SK-N-SH treated with all-trans-retinoic acid at 6 μM for 48 hours (cell line): Measurements from ENCODE around the gene PITPNC1.

Source experiments
- ATAC-seq: fragments of 200-7000 bp; cut with Tn5 transposase; 3 replicates; pipeline ENCODE4 v1.9.1; 2020; ENCODE audit warnings: mild to moderate bottlenecking, moderate library complexity
- ARNTL ChIP-seq: fragments of 450-650 bp; formaldehyde crosslinking; IDR thresholded peaks from 2 replicates; pipeline ENCODE4 v1.5.0; 2020; ENCODE audit warnings: low read depth, mild to moderate bottlenecking, moderate library complexity, borderline replicate concordance
- CSDC2 ChIP-seq: fragments of 250-450 bp; sonication (Bioruptor Pico); IDR thresholded peaks from 2 replicates; pipeline ENCODE4 v1.5.0; 2020; ENCODE audit warnings: mild to moderate bottlenecking, moderate library complexity
- ESRRG ChIP-seq: fragments of 250-450 bp; sonication (Bioruptor Pico); IDR thresholded peaks from 2 replicates; pipeline ENCODE4 v1.6.1; 2021; ENCODE audit warnings: mild to moderate bottlenecking
- GLIS3 ChIP-seq: fragments of 250-450 bp; sonication (Bioruptor Pico); IDR thresholded peaks from 2 replicates; pipeline ENCODE4 v1.5.0; 2020; ENCODE audit warnings: mild to moderate bottlenecking, moderate library complexity
- ISL1 ChIP-seq: fragments of 250-450 bp; sonication (Bioruptor Pico); IDR thresholded peaks from 2 replicates; pipeline ENCODE4 v2.1.2; 2022; ENCODE audit warnings: mild to moderate bottlenecking, moderate library complexity
- RARB ChIP-seq: fragments of 250-450 bp; sonication (Bioruptor Pico); IDR thresholded peaks from 2 replicates; pipeline ENCODE4 v1.8.0; 2021; ENCODE audit warnings: mild to moderate bottlenecking, moderate library complexity
- TCF4 ChIP-seq: fragments of 250-450 bp; sonication (Bioruptor Pico); IDR thresholded peaks from 2 replicates; pipeline ENCODE4 v1.8.0; 2021; ENCODE audit warnings: mild to moderate bottlenecking, moderate library complexity, borderline replicate concordance
- TOX ChIP-seq: fragments of 250-450 bp; sonication (Bioruptor Pico); IDR thresholded peaks from 2 replicates; pipeline ENCODE4 v1.8.0; 2021; ENCODE audit warnings: mild to moderate bottlenecking, moderate library complexity, borderline replicate concordance
- ZC3H10 ChIP-seq: fragments of 250-450 bp; sonication (Bioruptor Pico); IDR thresholded peaks from 2 replicates; pipeline ENCODE4 v1.5.1; 2021; ENCODE audit warnings: mild to moderate bottlenecking, moderate library complexity
- ZFP3 ChIP-seq: fragments of 250-450 bp; sonication (Bioruptor Pico); IDR thresholded peaks from 2 replicates; pipeline ENCODE4 v1.5.0; 2020; ENCODE audit warnings: mild to moderate bottlenecking, moderate library complexity
- ZFP30 ChIP-seq: fragments of 450-650 bp; formaldehyde crosslinking; IDR thresholded peaks from 2 replicates; pipeline ENCODE4 v1.5.0; 2022; ENCODE audit warnings: mild to moderate bottlenecking, moderate library complexity
- ZNF565 ChIP-seq: fragments of 450-650 bp; formaldehyde crosslinking; conservative IDR thresholded peaks from 2 replicates; pipeline ENCODE4 v1.5.0; 2020; ENCODE audit warnings: low read depth, mild to moderate bottlenecking, moderate library complexity
- ZNF8 ChIP-seq: fragments of 450-650 bp; formaldehyde crosslinking; IDR thresholded peaks from 2 replicates; pipeline ENCODE4 v1.5.0; 2020; ENCODE audit warnings: mild to moderate bottlenecking, moderate library complexity
- TF ChIP-seq, protein P1 (sequence below): fragments of 250-450 bp; sonication (Bioruptor Pico); IDR thresholded peaks from 2 replicates; pipeline ENCODE4 v1.8.0; 2020; ENCODE audit warnings: mild to moderate bottlenecking, moderate library complexity, borderline replicate concordance
- TF ChIP-seq, protein P2 (sequence below): fragments of 250-450 bp; sonication (Bioruptor Pico); IDR thresholded peaks from 2 replicates; pipeline ENCODE4 v1.5.0; 2020; ENCODE audit warnings: mild to moderate bottlenecking, moderate library complexity
- TF ChIP-seq, protein P3 (sequence below): fragments of 250-450 bp; sonication (Bioruptor Pico); IDR thresholded peaks from 2 replicates; pipeline ENCODE4 v1.8.0; 2021; ENCODE audit warnings: low read depth, mild to moderate bottlenecking, moderate library complexity, borderline replicate concordance
- TF ChIP-seq, protein P4 (sequence below): fragments of 250-450 bp; sonication (Bioruptor Pico); IDR thresholded peaks from 2 replicates; pipeline ENCODE4 v1.5.1; 2021; ENCODE audit warnings: mild to moderate bottlenecking, moderate library complexity
- TF ChIP-seq, protein P5 (sequence below): fragments of 250-450 bp; sonication (Bioruptor Pico); IDR thresholded peaks from 2 replicates; pipeline ENCODE4 v1.5.1; 2020; ENCODE audit warnings: low read depth, mild to moderate bottlenecking, moderate library complexity

PITPNC1 gene

DNA sequence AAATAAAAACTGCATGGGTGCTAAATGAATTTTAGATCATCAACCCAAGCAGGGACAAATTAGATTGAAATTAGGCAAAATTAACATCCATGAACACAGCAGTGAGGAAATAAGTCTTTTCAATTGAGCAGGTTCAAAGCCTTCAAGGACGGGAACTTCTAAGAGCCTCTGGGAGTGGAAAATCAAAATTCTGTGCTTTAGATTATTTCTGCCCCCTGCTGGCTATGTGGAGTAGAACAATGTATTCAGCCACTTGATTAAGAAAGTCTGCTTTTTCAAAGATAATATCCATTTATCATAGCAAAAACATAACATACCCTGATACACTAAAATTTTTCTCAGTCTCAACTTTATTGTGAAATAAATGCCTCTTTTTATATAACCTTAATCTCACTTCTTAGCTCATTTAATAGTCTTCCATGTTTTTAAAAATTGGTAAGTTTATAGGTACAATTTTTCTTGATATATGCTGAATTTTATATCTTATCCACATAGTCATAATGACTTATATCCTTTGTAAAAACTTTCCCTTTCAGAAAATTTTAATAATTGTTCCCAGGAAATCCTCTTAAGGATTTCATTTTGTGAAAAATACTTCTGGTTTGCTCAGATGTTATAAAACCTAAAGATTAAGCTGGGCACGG lies 312.6 kb downstream of the PITPNC1 start (continued):
- no peak for TF ChIP-seq ZFP30 (CRISPR knock-in tag)
- TF ChIP-seq ZNF565 (CRISPR knock-in tag) = no peak
- TF ChIP-seq CSDC2 (CRISPR knock-in tag) = no peak
- TF ChIP-seq, protein P1, sequence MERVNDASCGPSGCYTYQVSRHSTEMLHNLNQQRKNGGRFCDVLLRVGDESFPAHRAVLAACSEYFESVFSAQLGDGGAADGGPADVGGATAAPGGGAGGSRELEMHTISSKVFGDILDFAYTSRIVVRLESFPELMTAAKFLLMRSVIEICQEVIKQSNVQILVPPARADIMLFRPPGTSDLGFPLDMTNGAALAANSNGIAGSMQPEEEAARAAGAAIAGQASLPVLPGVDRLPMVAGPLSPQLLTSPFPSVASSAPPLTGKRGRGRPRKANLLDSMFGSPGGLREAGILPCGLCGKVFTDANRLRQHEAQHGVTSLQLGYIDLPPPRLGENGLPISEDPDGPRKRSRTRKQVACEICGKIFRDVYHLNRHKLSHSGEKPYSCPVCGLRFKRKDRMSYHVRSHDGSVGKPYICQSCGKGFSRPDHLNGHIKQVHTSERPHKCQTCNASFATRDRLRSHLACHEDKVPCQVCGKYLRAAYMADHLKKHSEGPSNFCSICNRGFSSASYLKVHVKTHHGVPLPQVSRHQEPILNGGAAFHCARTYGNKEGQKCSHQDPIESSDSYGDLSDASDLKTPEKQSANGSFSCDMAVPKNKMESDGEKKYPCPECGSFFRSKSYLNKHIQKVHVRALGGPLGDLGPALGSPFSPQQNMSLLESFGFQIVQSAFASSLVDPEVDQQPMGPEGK (CRISPR knock-in tag) = no peak
- TF ChIP-seq ZNF8 (CRISPR knock-in tag) = no peak
- no peak for TF ChIP-seq TCF4 (CRISPR knock-in tag)
- TF ChIP-seq TOX (CRISPR knock-in tag) = no peak

DNA sequence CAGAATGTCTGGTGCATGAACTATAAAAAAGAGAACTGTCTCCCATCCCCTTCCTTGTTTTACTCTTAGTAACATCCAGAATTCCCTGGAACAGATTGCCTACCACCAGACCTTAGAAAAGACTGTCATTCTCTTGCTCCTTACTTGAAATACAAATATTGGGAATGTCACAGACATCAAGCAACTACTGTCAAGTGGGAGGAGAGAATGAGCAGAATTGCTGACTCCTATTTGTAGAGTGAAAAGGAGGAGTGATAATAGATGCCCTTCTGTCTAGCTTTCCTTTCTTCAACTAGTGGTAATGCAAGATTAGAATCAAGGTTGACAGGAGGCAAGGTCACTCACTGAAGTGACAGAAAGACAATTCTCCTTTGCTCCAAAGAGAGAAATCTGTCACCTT lies 316.7 kb downstream of the PITPNC1 start:
- TF ChIP-seq ZC3H10 (CRISPR knock-in tag) (no peak), GLIS3 (CRISPR knock-in tag) (no peak), ZNF8 (CRISPR knock-in tag) (no peak), ESRRG (CRISPR knock-in tag) (no peak), TCF4 (CRISPR knock-in tag) (no peak), RARB (CRISPR knock-in tag) (no peak), CSDC2 (CRISPR knock-in tag) (no peak), TOX (CRISPR knock-in tag) (no peak), ARNTL (CRISPR knock-in tag) (no peak)
- TF ChIP-seq, protein P2, sequence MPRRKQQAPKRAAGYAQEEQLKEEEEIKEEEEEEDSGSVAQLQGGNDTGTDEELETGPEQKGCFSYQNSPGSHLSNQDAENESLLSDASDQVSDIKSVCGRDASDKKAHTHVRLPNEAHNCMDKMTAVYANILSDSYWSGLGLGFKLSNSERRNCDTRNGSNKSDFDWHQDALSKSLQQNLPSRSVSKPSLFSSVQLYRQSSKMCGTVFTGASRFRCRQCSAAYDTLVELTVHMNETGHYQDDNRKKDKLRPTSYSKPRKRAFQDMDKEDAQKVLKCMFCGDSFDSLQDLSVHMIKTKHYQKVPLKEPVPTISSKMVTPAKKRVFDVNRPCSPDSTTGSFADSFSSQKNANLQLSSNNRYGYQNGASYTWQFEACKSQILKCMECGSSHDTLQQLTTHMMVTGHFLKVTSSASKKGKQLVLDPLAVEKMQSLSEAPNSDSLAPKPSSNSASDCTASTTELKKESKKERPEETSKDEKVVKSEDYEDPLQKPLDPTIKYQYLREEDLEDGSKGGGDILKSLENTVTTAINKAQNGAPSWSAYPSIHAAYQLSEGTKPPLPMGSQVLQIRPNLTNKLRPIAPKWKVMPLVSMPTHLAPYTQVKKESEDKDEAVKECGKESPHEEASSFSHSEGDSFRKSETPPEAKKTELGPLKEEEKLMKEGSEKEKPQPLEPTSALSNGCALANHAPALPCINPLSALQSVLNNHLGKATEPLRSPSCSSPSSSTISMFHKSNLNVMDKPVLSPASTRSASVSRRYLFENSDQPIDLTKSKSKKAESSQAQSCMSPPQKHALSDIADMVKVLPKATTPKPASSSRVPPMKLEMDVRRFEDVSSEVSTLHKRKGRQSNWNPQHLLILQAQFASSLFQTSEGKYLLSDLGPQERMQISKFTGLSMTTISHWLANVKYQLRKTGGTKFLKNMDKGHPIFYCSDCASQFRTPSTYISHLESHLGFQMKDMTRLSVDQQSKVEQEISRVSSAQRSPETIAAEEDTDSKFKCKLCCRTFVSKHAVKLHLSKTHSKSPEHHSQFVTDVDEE = no peak
- TF ChIP-seq, protein P3, sequence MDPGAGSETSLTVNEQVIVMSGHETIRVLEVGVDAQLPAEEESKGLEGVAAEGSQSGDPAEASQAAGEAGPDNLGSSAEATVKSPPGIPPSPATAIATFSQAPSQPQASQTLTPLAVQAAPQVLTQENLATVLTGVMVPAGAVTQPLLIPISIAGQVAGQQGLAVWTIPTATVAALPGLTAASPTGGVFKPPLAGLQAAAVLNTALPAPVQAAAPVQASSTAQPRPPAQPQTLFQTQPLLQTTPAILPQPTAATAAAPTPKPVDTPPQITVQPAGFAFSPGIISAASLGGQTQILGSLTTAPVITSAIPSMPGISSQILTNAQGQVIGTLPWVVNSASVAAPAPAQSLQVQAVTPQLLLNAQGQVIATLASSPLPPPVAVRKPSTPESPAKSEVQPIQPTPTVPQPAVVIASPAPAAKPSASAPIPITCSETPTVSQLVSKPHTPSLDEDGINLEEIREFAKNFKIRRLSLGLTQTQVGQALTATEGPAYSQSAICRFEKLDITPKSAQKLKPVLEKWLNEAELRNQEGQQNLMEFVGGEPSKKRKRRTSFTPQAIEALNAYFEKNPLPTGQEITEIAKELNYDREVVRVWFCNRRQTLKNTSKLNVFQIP (CRISPR knock-in tag) = no peak
- TF ChIP-seq, protein P4, sequence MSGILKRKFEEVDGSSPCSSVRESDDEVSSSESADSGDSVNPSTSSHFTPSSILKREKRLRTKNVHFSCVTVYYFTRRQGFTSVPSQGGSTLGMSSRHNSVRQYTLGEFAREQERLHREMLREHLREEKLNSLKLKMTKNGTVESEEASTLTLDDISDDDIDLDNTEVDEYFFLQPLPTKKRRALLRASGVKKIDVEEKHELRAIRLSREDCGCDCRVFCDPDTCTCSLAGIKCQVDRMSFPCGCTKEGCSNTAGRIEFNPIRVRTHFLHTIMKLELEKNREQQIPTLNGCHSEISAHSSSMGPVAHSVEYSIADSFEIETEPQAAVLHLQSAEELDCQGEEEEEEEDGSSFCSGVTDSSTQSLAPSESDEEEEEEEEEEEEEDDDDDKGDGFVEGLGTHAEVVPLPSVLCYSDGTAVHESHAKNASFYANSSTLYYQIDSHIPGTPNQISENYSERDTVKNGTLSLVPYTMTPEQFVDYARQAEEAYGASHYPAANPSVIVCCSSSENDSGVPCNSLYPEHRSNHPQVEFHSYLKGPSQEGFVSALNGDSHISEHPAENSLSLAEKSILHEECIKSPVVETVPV (CRISPR knock-in tag) = no peak
- no peak for ATAC-seq

DNA sequence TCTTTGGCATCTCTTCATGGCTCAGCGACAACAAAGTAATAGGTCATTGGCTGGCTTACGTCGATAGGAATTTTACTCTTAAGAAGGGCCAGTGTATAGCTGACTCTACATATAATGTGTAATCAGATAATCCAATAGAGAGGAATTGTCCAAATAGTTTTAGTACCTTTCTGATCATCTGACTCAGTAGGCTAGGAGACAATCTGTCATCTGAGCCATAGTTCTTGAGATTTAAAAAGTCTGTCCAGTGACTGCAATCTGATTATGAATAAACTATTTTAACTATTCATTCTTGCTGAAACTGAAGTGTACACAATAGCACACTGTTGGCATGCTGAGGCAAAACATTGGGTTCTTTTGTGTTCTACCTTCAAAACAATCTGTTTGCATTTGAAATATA lies 319.3 kb downstream of the PITPNC1 start:
- ATAC-seq = peak; percentile 94
- peak; percentile 94 for TF ChIP-seq ISL1 (CRISPR knock-in tag)
- TF ChIP-seq ZFP3 = peak; percentile 51; the same call in 1 of the 2 replicates
- TF ChIP-seq, protein P1 (CRISPR knock-in tag) = peak; percentile 10; the same call in 1 of the 2 replicates
- TF ChIP-seq, protein P5, sequence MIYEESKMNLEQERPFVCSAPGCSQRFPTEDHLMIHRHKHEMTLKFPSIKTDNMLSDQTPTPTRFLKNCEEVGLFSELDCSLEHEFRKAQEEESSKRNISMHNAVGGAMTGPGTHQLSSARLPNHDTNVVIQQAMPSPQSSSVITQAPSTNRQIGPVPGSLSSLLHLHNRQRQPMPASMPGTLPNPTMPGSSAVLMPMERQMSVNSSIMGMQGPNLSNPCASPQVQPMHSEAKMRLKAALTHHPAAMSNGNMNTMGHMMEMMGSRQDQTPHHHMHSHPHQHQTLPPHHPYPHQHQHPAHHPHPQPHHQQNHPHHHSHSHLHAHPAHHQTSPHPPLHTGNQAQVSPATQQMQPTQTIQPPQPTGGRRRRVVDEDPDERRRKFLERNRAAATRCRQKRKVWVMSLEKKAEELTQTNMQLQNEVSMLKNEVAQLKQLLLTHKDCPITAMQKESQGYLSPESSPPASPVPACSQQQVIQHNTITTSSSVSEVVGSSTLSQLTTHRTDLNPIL = peak; percentile 52; the same call in 1 of the 2 replicates
- TF ChIP-seq ESRRG (CRISPR knock-in tag) = 0 out of 2 replicates have a peak, but pooled peaks have one; percentile 22
- TF ChIP-seq, protein P3 (CRISPR knock-in tag) = no peak
- no peak for TF ChIP-seq ZC3H10 (CRISPR knock-in tag)
- no peak for TF ChIP-seq ZNF8 (CRISPR knock-in tag)
- TF ChIP-seq, all 23 proteins: peak for 5
